Aorta (tissue), 5 donors: ENCODE data around the gene FITM1. TPM values are rescaled to one million over a fixed set of nuclear protein-coding genes. Genes with fewer than 3 reads are reported as not detected.

Source experiments
- ATAC-seq: fragments of 200-7000 bp; cut with Tn5 transposase; one replicate; pipeline ENCODE4 v1.9.1; 2022; ENCODE audit warnings: moderate library complexity; ENCODE audit not compliant: low FRiP score
- DNase-seq, 2 donors: peaks; one replicate each; pipeline ENCODE4 v3.0.0-alpha.2; 2020
- H3K27ac ChIP-seq, 2 donors: one replicate each; pipeline ENCODE4 v1.5.1; 2013; ENCODE audit warnings: low read length in 2 of 2, mild to moderate bottlenecking in 2 of 2, moderate library complexity in 2 of 2, control low read depth in 1 of 2, inconsistent platforms in 1 of 2, low read depth in 1 of 2
- H3K27me3 ChIP-seq, 2 donors: one replicate each; pipeline ENCODE4 v1.6.1; 2013; ENCODE audit warnings: control low read depth in 1 of 2, low read length in 1 of 2, mild to moderate bottlenecking in 1 of 2, moderate library complexity in 1 of 2; ENCODE audit not compliant: insufficient read depth in 2 of 2, control insufficient read depth in 1 of 2
- H3K36me3 ChIP-seq, 2 donors: one replicate each; pipeline ENCODE4 v1.6.1; 2013; ENCODE audit warnings: control low read depth in 1 of 2, low read length in 1 of 2, mild to moderate bottlenecking in 1 of 2; ENCODE audit not compliant: insufficient read depth in 2 of 2, control insufficient read depth in 1 of 2
- H3K4me1 ChIP-seq, 2 donors: one replicate each; pipeline ENCODE4 v1.6.1; 2013; ENCODE audit warnings: low read length in 2 of 2, control low read depth in 1 of 2, mild to moderate bottlenecking in 1 of 2, moderate library complexity in 1 of 2; ENCODE audit not compliant: insufficient read depth in 2 of 2, control insufficient read depth in 1 of 2
- H3K4me3 ChIP-seq, 2 donors: one replicate each; pipeline ENCODE4 v1.5.1; 2013; ENCODE audit warnings: low read length in 2 of 2, control low read depth in 1 of 2, mild to moderate bottlenecking in 1 of 2
- H3K9me3 ChIP-seq: one replicate; pipeline ENCODE4 v1.6.1; 2013; ENCODE audit warnings: mild to moderate bottlenecking, low read length; ENCODE audit not compliant: control insufficient read depth
- WGBS, 2 donors: extraction: QIAGEN DNeasy Blood & Tissue Kit; methylation state at CpG; one replicate each; pipeline ENCODE4 v1.1.7; 2013; 5-methylcytosine and 5-hydroxymethylcytosine counted together
- intact Hi-C, 2 donors: fragments of 100-400 bp; cut with DNase I; formaldehyde crosslinking; loops; one replicate each; pipeline versions ENCODE4 v1.14.2 to v1.15.0; 2022
- polyA plus RNA-seq, 2 donors: library from polyadenylated mRNA; stranded (reverse); fragments of 200-250 nt; gene quantifications; one replicate each; pipeline ENCODE4 v1.2.3, GENCODE V29; 2013
- total RNA-seq, 2 donors: library from RNA; stranded (reverse); fragmentation: NEBNext Ultra II Directional; extraction: Animal tissue kit (Norgen Biotek cat#: 25700); gene quantifications; one replicate each; pipeline ENCODE4 v1.2.1, GENCODE V29; 2021
- donor health status: healthy with polysubstance abuse.
- donor health status: Bipolar disorder and iron deficiency.
- donor health status: DM: no; HTN: no; CAD: no.
- donor health status: DM: no; HTN: no; CAD: no.
- donor health status: DM: yes; HTN: yes; CAD: no.

Gene FITM1
- total and polyA plus RNA-seq, 4 donors: 0.56 to 0.75 (median 0.71) TPM; not detected in 1

GRCh38 chr14:24133735-24134134 lies 3.3 kb downstream of the FITM1 start:
- WGBS, 2 donors: 96 to 97% methylated on average over 1 of the region's 1 CpG
- ATAC-seq (no peak), DNase-seq (no peak)
- H3K27ac ChIP-seq: no peak overlapping the region
- no peaks in the 10 kb centered on the region for H3K4me1 ChIP-seq
- H3K9me3 ChIP-seq: no peaks in the 10 kb centered on the region
- H3K4me3 ChIP-seq: no peak overlapping the region
- no peaks in the 10 kb centered on the region for H3K36me3 ChIP-seq
- no peaks in the 10 kb centered on the region for H3K27me3 ChIP-seq
- intact Hi-C loops: loop anchor here in 1 of 2 donors (1.0 kb wide), 1 partner anchor 17 kb away; no protein-coding TSS in a partner anchor

- ATAC-seq: peak; percentile 1
- Histone ChIP-seq H3K4me3 (peak overlapping the region; percentile 36 to 92), H3K36me3 (no peaks in the 10 kb centered on the region), H3K27me3 (no peaks in the 10 kb centered on the region), H3K27ac (peak overlapping the region in 1 of 2 donors; percentile 26), H3K9me3 (no peaks in the 10 kb centered on the region), H3K4me1 (no peaks in the 10 kb centered on the region)
- DNase-seq: no peak
- 2% methylated on average over 9 of the region's 9 CpGs for WGBS, 2 donors
- intact Hi-C loops: no loop called here
These were observed 5.0 kb downstream of the FITM1 start for GRCh38 chr14:24135584-24135833.

GRCh38 chr14:24135834-24136683 lies 5.6 kb downstream of the FITM1 start, which contains the start of gene PSME1:
Gene PSME1 (plus strand): TSS chr14:24136194. CDS start chr14:24136263, 69 bp downstream.
- Histone ChIP-seq H3K4me3 (peak within 1 kb of the TSS; percentile 71 to 92), H3K36me3 (no peaks in the 10 kb centered on the region), H3K4me1 (no peaks in the 10 kb centered on the region), H3K27me3 (no peaks in the 10 kb centered on the region), H3K27ac (peak within 1 kb of the TSS in 1 of 2 donors; percentile 26), H3K9me3 (no peaks in the 10 kb centered on the region)
- ATAC-seq: peak; percentile 99
- WGBS, 2 donors: 0 to 1% methylated on average over 39 to 75 of the region's 75 CpGs
- intact Hi-C loops: no loop called here
- peak; percentile 96 to 98 for DNase-seq

- Histone ChIP-seq H3K27ac (peak overlapping the region in 1 of 2 donors; percentile 14), H3K4me1 (no peaks in the 10 kb centered on the region), H3K27me3 (no peaks in the 10 kb centered on the region), H3K4me3 (peak overlapping the region; percentile 71 to 92), H3K36me3 (no peaks in the 10 kb centered on the region), H3K9me3 (no peaks in the 10 kb centered on the region)
- ATAC-seq: no peak
- intact Hi-C loops: no loop called here
- 33 to 41% methylated on average over 13 of the region's 13 CpGs for whole genome bisulfite sequencing, 2 donors
- peak; percentile 34 to 36 for DNase-seq
These were observed 6.4 kb downstream of the FITM1 start for GRCh38 chr14:24136684-24137528.

- Histone ChIP-seq H3K36me3 (no peaks in the 10 kb centered on the region), H3K4me1 (no peaks in the 10 kb centered on the region), H3K4me3 (no peak overlapping the region), H3K27me3 (no peaks in the 10 kb centered on the region), H3K27ac (no peak overlapping the region), H3K9me3 (no peaks in the 10 kb centered on the region)
- ATAC-seq (no peak), DNase-seq (peak; percentile 21 to 74)
- intact Hi-C loops: no loop called here
- WGBS, 2 donors: 88 to 91% methylated on average over 8 of the region's 8 CpGs
These were observed 7.3 kb downstream of the FITM1 start for GRCh38 chr14:24137529-24138395.

GRCh38 chr14:24138396-24139271 lies 8.2 kb downstream of the FITM1 start:
- DNase-seq (peak; percentile 45 to 59), ATAC-seq (no peak)
- no peaks in the 10 kb centered on the region for H3K36me3 ChIP-seq
- H3K9me3 ChIP-seq: no peaks in the 10 kb centered on the region
- 85% methylated on average over 13 of the region's 13 CpGs for WGBS, 2 donors
- intact Hi-C loops: no loop called here
- H3K27me3 ChIP-seq: no peaks in the 10 kb centered on the region
- no peaks in the 10 kb centered on the region for H3K4me1 ChIP-seq
- no peak overlapping the region for H3K4me3 ChIP-seq
- H3K27ac ChIP-seq: no peak overlapping the region

- no peaks in the 10 kb centered on the region for H3K9me3 ChIP-seq
- DNase-seq (peak; percentile 41 to 73), ATAC-seq (no peak)
- no peak overlapping the region for H3K27ac ChIP-seq
- intact Hi-C loops: no loop called here
- H3K36me3 ChIP-seq: no peaks in the 10 kb centered on the region
- H3K27me3 ChIP-seq: no peaks in the 10 kb centered on the region
- H3K4me3 ChIP-seq: no peak overlapping the region
- WGBS, 2 donors: 90 to 91% methylated on average over 9 of the region's 9 CpGs
- no peaks in the 10 kb centered on the region for H3K4me1 ChIP-seq
These were observed 8.9 kb downstream of the FITM1 start for GRCh38 chr14:24139272-24139934.
